ENCODE measurements around the gene DERL3. TPM values are rescaled to one million over a fixed set of nuclear protein-coding genes. Genes with fewer than 3 reads are reported as not detected.

The DERL3 gene
- total and polyA plus RNA-seq, 2 of the 13 experiments (the other 11 are each of a cell fraction or from before 2014, with no cell fraction given) = not detected

DNA sequence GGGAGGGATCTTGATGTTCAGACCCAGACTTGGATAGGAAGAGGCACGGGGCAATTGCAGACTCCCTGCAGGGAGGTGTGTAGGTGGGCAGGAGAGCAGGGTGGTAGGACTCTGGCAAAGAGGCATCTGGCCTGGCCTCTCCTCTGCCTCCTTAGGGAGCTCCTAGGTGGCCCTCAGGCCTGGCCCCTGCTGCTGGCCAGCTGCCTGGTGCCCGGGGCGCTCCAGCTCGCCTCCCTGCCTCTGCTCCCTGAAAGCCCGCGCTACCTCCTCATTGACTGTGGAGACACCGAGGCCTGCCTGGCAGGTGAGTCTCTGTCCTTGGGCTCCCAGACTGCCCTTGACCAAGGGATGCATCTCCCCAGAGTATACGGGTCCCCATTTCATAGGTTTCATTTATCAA lies 38.8 kb upstream of the DERL3 start:
- FAIRE-seq = no peak
- TF ChIP-seq ZNF138 (CRISPR knock-in tag; IDR thresholded peaks at IDR 0.05; ENCODE audit: low read depth) (no peak), ZBTB1 (CRISPR knock-in tag; IDR thresholded peaks at IDR 0.05; ENCODE audit: borderline replicate concordance) (no peak), KLF12 (CRISPR knock-in tag; IDR thresholded peaks at IDR 0.05; ENCODE audit: borderline replicate concordance) (no peak), THAP11 (CRISPR knock-in tag; IDR thresholded peaks at IDR 0.05) (no peak), BRD4 (CRISPR knock-in tag; IDR thresholded peaks at IDR 0.05) (no peak), NR2C2 (CRISPR knock-in tag; IDR thresholded peaks at IDR 0.05; ENCODE audit: borderline replicate concordance) (no peak), FOXJ3 (CRISPR knock-in tag; IDR thresholded peaks at IDR 0.05; ENCODE audit: borderline replicate concordance) (no peak), ZNF496 (CRISPR knock-in tag; IDR thresholded peaks at IDR 0.05; ENCODE audit: insufficient replicate concordance) (no peak), GABPB1 (CRISPR knock-in tag; IDR thresholded peaks at IDR 0.05) (no peak), ZSCAN31 (CRISPR knock-in tag; IDR thresholded peaks at IDR 0.05; ENCODE audit: low read depth) (no peak), TCF12 (IDR thresholded peaks at IDR 0.05) (no peak), TCF12 (CRISPR knock-in tag; IDR thresholded peaks at IDR 0.05) (no peak)
- TF ChIP-seq, protein P1, sequence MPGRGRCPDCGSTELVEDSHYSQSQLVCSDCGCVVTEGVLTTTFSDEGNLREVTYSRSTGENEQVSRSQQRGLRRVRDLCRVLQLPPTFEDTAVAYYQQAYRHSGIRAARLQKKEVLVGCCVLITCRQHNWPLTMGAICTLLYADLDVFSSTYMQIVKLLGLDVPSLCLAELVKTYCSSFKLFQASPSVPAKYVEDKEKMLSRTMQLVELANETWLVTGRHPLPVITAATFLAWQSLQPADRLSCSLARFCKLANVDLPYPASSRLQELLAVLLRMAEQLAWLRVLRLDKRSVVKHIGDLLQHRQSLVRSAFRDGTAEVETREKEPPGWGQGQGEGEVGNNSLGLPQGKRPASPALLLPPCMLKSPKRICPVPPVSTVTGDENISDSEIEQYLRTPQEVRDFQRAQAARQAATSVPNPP (CRISPR knock-in tag; IDR thresholded peaks at IDR 0.05) = no peak
- TF ChIP-seq, protein P2, sequence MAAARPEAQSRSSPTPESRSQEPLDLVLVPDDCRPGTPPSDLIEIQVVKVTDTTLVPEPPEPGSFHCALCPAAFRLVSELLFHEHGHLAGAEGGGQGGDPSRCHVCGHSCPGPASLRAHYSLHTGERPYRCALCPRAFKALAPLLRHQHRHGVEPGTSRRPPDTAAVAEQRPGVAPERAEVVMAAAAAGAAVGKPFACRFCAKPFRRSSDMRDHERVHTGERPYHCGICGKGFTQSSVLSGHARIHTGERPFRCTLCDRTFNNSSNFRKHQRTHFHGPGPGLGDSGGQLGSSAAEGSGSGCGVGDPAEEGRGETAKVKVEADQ (CRISPR knock-in tag; IDR thresholded peaks at IDR 0.05; ENCODE audit: borderline replicate concordance) = no peak
- TF ChIP-seq, protein P3, sequence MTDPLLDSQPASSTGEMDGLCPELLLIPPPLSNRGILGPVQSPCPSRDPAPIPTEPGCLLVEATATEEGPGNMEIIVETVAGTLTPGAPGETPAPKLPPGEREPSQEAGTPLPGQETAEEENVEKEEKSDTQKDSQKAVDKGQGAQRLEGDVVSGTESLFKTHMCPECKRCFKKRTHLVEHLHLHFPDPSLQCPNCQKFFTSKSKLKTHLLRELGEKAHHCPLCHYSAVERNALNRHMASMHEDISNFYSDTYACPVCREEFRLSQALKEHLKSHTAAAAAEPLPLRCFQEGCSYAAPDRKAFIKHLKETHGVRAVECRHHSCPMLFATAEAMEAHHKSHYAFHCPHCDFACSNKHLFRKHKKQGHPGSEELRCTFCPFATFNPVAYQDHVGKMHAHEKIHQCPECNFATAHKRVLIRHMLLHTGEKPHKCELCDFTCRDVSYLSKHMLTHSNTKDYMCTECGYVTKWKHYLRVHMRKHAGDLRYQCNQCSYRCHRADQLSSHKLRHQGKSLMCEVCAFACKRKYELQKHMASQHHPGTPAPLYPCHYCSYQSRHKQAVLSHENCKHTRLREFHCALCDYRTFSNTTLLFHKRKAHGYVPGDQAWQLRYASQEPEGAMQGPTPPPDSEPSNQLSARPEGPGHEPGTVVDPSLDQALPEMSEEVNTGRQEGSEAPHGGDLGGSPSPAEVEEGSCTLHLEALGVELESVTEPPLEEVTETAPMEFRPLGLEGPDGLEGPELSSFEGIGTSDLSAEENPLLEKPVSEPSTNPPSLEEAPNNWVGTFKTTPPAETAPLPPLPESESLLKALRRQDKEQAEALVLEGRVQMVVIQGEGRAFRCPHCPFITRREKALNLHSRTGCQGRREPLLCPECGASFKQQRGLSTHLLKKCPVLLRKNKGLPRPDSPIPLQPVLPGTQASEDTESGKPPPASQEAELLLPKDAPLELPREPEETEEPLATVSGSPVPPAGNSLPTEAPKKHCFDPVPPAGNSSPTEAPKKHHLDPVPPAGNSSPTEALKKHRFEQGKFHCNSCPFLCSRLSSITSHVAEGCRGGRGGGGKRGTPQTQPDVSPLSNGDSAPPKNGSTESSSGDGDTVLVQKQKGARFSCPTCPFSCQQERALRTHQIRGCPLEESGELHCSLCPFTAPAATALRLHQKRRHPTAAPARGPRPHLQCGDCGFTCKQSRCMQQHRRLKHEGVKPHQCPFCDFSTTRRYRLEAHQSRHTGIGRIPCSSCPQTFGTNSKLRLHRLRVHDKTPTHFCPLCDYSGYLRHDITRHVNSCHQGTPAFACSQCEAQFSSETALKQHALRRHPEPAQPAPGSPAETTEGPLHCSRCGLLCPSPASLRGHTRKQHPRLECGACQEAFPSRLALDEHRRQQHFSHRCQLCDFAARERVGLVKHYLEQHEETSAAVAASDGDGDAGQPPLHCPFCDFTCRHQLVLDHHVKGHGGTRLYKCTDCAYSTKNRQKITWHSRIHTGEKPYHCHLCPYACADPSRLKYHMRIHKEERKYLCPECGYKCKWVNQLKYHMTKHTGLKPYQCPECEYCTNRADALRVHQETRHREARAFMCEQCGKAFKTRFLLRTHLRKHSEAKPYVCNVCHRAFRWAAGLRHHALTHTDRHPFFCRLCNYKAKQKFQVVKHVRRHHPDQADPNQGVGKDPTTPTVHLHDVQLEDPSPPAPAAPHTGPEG (CRISPR knock-in tag; IDR thresholded peaks at IDR 0.05) = no peak
- TF ChIP-seq, protein P4, sequence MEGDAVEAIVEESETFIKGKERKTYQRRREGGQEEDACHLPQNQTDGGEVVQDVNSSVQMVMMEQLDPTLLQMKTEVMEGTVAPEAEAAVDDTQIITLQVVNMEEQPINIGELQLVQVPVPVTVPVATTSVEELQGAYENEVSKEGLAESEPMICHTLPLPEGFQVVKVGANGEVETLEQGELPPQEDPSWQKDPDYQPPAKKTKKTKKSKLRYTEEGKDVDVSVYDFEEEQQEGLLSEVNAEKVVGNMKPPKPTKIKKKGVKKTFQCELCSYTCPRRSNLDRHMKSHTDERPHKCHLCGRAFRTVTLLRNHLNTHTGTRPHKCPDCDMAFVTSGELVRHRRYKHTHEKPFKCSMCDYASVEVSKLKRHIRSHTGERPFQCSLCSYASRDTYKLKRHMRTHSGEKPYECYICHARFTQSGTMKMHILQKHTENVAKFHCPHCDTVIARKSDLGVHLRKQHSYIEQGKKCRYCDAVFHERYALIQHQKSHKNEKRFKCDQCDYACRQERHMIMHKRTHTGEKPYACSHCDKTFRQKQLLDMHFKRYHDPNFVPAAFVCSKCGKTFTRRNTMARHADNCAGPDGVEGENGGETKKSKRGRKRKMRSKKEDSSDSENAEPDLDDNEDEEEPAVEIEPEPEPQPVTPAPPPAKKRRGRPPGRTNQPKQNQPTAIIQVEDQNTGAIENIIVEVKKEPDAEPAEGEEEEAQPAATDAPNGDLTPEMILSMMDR (CRISPR knock-in tag; IDR thresholded peaks at IDR 0.05) = no peak

More for the DNA sequence above, 38.8 kb upstream of the DERL3 start:
- no peaks in the 10 kb centered on the region for H3K9me3 ChIP-seq (ENCODE audit: low read length)
- WGBS (ENCODE audit: low lambda C conversion rate) = 95% methylated on average over 2 of the region's 8 CpGs
- ChIA-PET CTCF (ENCODE audit: low intra/inter-chr PET ratio, low total read pairs) (no interaction called here), POLR2A (no interaction called here)
- intact Hi-C loops (cut with micrococcal nuclease; ENCODE audit: unreplicated experiment) (no loop called here), in situ Hi-C loops (cut with HindIII; ENCODE audit: extremely low pct_ligation_motif_present, low pct_unique_long_range_greater_than_20kb) (no loop called here)
- BruUV-seq (replicated peaks) = no TSS peak
- H3K4me1 ChIP-seq (ENCODE audit: insufficient read depth, low read length) = peaks cover 7% of the 10 kb centered on the region; the same call in 1 of the 2 replicates
- H3K9ac ChIP-seq (ENCODE audit: insufficient read depth, low read depth, low read length) = no peak overlapping the region
- no peak overlapping the region for H3K4me2 ChIP-seq (ENCODE audit: low read depth, low read length)
- no peak overlapping the region for H2AFZ ChIP-seq (ENCODE audit: low read length)
- H3K79me2 ChIP-seq (ENCODE audit: insufficient read depth, low read length) = no peaks in the 10 kb centered on the region
- H3K27me3 ChIP-seq (ENCODE audit: control insufficient read depth in 1 of 2, insufficient read depth in 2 of 2, low read length in 2 of 2) = no peaks in the 10 kb centered on the region
- DNase-seq (ENCODE audit: low spot score) (no peak), ATAC-seq (no peak)
- H4K20me1 ChIP-seq (ENCODE audit: insufficient read depth, low read length) = no peaks in the 10 kb centered on the region
- H3K27ac ChIP-seq (ENCODE audit: extremely low read length, insufficient read depth, low read length) = no peak overlapping the region
- H3K36me3 ChIP-seq (replicated peaks in 1 of 2; ENCODE audit: control insufficient read depth in 1 of 2, insufficient read depth in 2 of 2, low read length in 2 of 2) = peaks cover 14 to 35% of the 10 kb centered on the region in 2 experiments; a peak in 4 of 5 replicates
- no peak overlapping the region for H3K4me3 ChIP-seq (replicated peaks in 1 of 3; ENCODE audit: insufficient read depth in 1 of 3, low read depth in 2 of 3, low read length in 3 of 3)
